ENCODE data around the gene PPP3CA.

PPP3CA gene

DNA sequence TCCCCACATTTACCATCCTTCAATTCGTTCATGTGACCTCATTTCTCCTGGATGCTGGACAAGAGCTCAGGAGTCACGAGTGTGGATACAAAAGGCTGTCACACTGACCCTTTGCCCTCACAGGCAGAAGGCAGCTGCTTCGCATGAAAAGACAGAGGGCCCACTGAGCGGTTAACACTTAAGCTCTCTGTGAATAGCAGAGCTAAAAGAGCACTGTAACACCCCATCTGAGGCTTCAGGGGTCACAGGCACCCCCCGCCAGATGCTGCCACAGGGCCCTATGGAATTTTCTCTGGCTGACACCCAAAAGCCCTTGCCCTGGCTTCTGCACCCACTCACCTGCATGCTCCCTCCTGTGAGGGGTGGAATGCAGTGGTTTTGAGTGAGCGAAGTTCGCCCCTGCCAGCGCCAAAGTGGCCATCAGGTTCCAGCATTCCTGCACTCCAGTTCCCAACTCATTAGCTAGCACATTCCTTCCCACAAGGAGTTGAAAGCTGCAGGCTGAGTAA is 360.9 kb downstream of the PPP3CA start:
- Histone ChIP-seq H4K12ac (ENCODE audit: low read depth, low read length) (no peak overlapping the region), H3K27ac (ENCODE audit: low read depth, low read length) (no peak overlapping the region), H2BK12ac (ENCODE audit: low read length) (no peak overlapping the region), H4K8ac (ENCODE audit: low read depth, low read length) (no peak overlapping the region), H3K79me2 (ENCODE audit: control insufficient read depth, insufficient read depth, low read length, poor library complexity) (no peaks in the 10 kb centered on the region), H3K18ac (ENCODE audit: low read length) (no peak overlapping the region), H2AK5ac (ENCODE audit: low read length) (no peak overlapping the region), H3K4ac (ENCODE audit: low read depth, low read length) (no peak overlapping the region), H3K36me3 (ENCODE audit: control insufficient read depth in 1 of 2, insufficient read depth in 2 of 2, low read length in 2 of 2) (no peaks in the 10 kb centered on the region), H3K4me3 (ENCODE audit: low read depth, low read length) (no peak overlapping the region), H3K4me1 (ENCODE audit: control insufficient read depth in 1 of 2, insufficient read depth in 2 of 2, low read length in 2 of 2) (no peaks in the 10 kb centered on the region), H2BK120ac (ENCODE audit: insufficient read depth, low read length, poor library complexity) (no peak overlapping the region), H3K27me3 (ENCODE audit: insufficient read depth, low read length) (no peaks in the 10 kb centered on the region), H3K9ac (ENCODE audit: low read length) (no peak overlapping the region), H3K79me1 (ENCODE audit: low read length) (no peaks in the 10 kb centered on the region), H2AFZ (ENCODE audit: insufficient read depth, low read length, poor library complexity) (no peak overlapping the region), H3K23ac (ENCODE audit: low read length) (no peak overlapping the region), H4K91ac (ENCODE audit: low read depth, low read length) (no peak overlapping the region), H3K9me3 (ENCODE audit: insufficient read depth, low read depth, low read length) (no peaks in the 10 kb centered on the region), H3K4me2 (ENCODE audit: low read length) (no peak overlapping the region), H2BK5ac (ENCODE audit: low read depth, low read length, poor library complexity) (no peak overlapping the region), H3K14ac (ENCODE audit: low read length) (no peak overlapping the region)
- peak in 1 of 2 donors; percentile 21 for DNase-seq
- no CpG with 5 or more reads among the region's 8 CpGs for WGBS (ENCODE audit: extremely low coverage, insufficient coverage, insufficient read length)

DNA sequence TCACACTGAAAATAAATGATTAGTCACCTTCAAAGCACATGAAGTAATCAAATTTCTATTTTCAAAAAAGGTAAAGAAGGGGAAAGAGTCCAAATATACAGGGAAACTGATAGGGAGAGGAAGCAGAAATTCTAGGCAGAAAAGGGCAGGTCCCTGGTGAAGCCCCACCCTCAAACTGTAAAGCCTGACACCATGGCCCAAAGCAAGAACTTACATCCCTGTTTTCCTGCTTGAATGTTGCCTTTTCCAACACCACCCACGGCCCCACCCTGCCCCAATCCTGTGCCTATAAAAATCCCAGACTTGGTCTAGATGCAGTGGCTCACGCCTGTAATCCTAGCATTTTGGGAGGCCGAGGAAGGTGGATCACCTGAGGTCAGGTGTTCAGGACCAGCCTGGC is 361.8 kb downstream of the PPP3CA start:
- no peak overlapping the region for H2BK120ac ChIP-seq (ENCODE audit: insufficient read depth, low read length, poor library complexity)
- no peak overlapping the region for H4K12ac ChIP-seq (ENCODE audit: low read depth, low read length)
- H3K14ac ChIP-seq (ENCODE audit: low read length): no peak overlapping the region
- no peak overlapping the region for H4K8ac ChIP-seq (ENCODE audit: low read depth, low read length)
- no peak overlapping the region for H2BK5ac ChIP-seq (ENCODE audit: low read depth, low read length, poor library complexity)
- H3K9me3 ChIP-seq (ENCODE audit: insufficient read depth, low read depth, low read length): no peaks in the 10 kb centered on the region
- H2AFZ ChIP-seq (ENCODE audit: insufficient read depth, low read length, poor library complexity): no peak overlapping the region
- no peak overlapping the region for H3K4me3 ChIP-seq (ENCODE audit: low read depth, low read length)
- H2BK12ac ChIP-seq (ENCODE audit: low read length): no peak overlapping the region
- no peak overlapping the region for H4K91ac ChIP-seq (ENCODE audit: low read depth, low read length)
- no peaks in the 10 kb centered on the region for H3K79me2 ChIP-seq (ENCODE audit: control insufficient read depth, insufficient read depth, low read length, poor library complexity)
- no CpG with 5 or more reads among the region's 3 CpGs for WGBS (ENCODE audit: extremely low coverage, insufficient coverage, insufficient read length)
- no peaks in the 10 kb centered on the region for H3K4me1 ChIP-seq (ENCODE audit: control insufficient read depth in 1 of 2, insufficient read depth in 2 of 2, low read length in 2 of 2)
- H2AK5ac ChIP-seq (ENCODE audit: low read length): no peak overlapping the region
- no peaks in the 10 kb centered on the region for H3K79me1 ChIP-seq (ENCODE audit: low read length)
- no peak overlapping the region for H3K27ac ChIP-seq (ENCODE audit: low read depth, low read length)
- no peak overlapping the region for H3K4ac ChIP-seq (ENCODE audit: low read depth, low read length)
- H3K4me2 ChIP-seq (ENCODE audit: low read length): no peak overlapping the region
- H3K23ac ChIP-seq (ENCODE audit: low read length): no peak overlapping the region
- no peaks in the 10 kb centered on the region for H3K36me3 ChIP-seq (ENCODE audit: control insufficient read depth in 1 of 2, insufficient read depth in 2 of 2, low read length in 2 of 2)
- no peak overlapping the region for H3K18ac ChIP-seq (ENCODE audit: low read length)
- no peak overlapping the region for H3K9ac ChIP-seq (ENCODE audit: low read length)
- no peaks in the 10 kb centered on the region for H3K27me3 ChIP-seq (ENCODE audit: insufficient read depth, low read length)
- no peak for DNase-seq

- Histone ChIP-seq H2BK12ac (ENCODE audit: low read length) (no peak overlapping the region), H3K4me2 (ENCODE audit: low read length) (no peak overlapping the region), H3K79me1 (ENCODE audit: low read length) (no peaks in the 10 kb centered on the region), H3K4me3 (ENCODE audit: low read depth, low read length) (no peak overlapping the region), H3K36me3 (ENCODE audit: control insufficient read depth in 1 of 2, insufficient read depth in 2 of 2, low read length in 2 of 2) (no peaks in the 10 kb centered on the region), H3K79me2 (ENCODE audit: control insufficient read depth, insufficient read depth, low read length, poor library complexity) (no peaks in the 10 kb centered on the region), H3K9ac (ENCODE audit: low read length) (no peak overlapping the region), H3K14ac (ENCODE audit: low read length) (no peak overlapping the region), H2BK120ac (ENCODE audit: insufficient read depth, low read length, poor library complexity) (no peak overlapping the region), H4K91ac (ENCODE audit: low read depth, low read length) (no peak overlapping the region), H2BK5ac (ENCODE audit: low read depth, low read length, poor library complexity) (no peak overlapping the region), H4K12ac (ENCODE audit: low read depth, low read length) (no peak overlapping the region), H3K4me1 (ENCODE audit: control insufficient read depth in 1 of 2, insufficient read depth in 2 of 2, low read length in 2 of 2) (no peaks in the 10 kb centered on the region), H3K4ac (ENCODE audit: low read depth, low read length) (no peak overlapping the region), H3K27ac (ENCODE audit: low read depth, low read length) (no peak overlapping the region), H3K27me3 (ENCODE audit: insufficient read depth, low read length) (no peaks in the 10 kb centered on the region), H2AK5ac (ENCODE audit: low read length) (no peak overlapping the region), H4K8ac (ENCODE audit: low read depth, low read length) (no peak overlapping the region), H3K9me3 (ENCODE audit: insufficient read depth, low read depth, low read length) (no peaks in the 10 kb centered on the region), H2AFZ (ENCODE audit: insufficient read depth, low read length, poor library complexity) (no peak overlapping the region), H3K18ac (ENCODE audit: low read length) (no peak overlapping the region), H3K23ac (ENCODE audit: low read length) (no peak overlapping the region)
- no peak for DNase-seq
Measured at GRCh38 chr4:100984901-100985300, 362.4 kb downstream of the PPP3CA start.

- H3K9ac ChIP-seq (ENCODE audit: low read length): no peak overlapping the region
- no peak overlapping the region for H4K91ac ChIP-seq (ENCODE audit: low read depth, low read length)
- H3K36me3 ChIP-seq (ENCODE audit: control insufficient read depth in 1 of 2, insufficient read depth in 2 of 2, low read length in 2 of 2): no peaks in the 10 kb centered on the region
- H4K8ac ChIP-seq (ENCODE audit: low read depth, low read length): no peak overlapping the region
- no peak overlapping the region for H4K12ac ChIP-seq (ENCODE audit: low read depth, low read length)
- H2AFZ ChIP-seq (ENCODE audit: insufficient read depth, low read length, poor library complexity): no peak overlapping the region
- H3K14ac ChIP-seq (ENCODE audit: low read length): no peak overlapping the region
- no peak overlapping the region for H3K18ac ChIP-seq (ENCODE audit: low read length)
- H3K4me3 ChIP-seq (ENCODE audit: low read depth, low read length): no peak overlapping the region
- H3K9me3 ChIP-seq (ENCODE audit: insufficient read depth, low read depth, low read length): no peaks in the 10 kb centered on the region
- H3K4ac ChIP-seq (ENCODE audit: low read depth, low read length): no peak overlapping the region
- no peaks in the 10 kb centered on the region for H3K79me2 ChIP-seq (ENCODE audit: control insufficient read depth, insufficient read depth, low read length, poor library complexity)
- no peaks in the 10 kb centered on the region for H3K4me1 ChIP-seq (ENCODE audit: control insufficient read depth in 1 of 2, insufficient read depth in 2 of 2, low read length in 2 of 2)
- H3K23ac ChIP-seq (ENCODE audit: low read length): no peak overlapping the region
- no peaks in the 10 kb centered on the region for H3K79me1 ChIP-seq (ENCODE audit: low read length)
- H2BK12ac ChIP-seq (ENCODE audit: low read length): no peak overlapping the region
- H2BK5ac ChIP-seq (ENCODE audit: low read depth, low read length, poor library complexity): no peak overlapping the region
- H3K27me3 ChIP-seq (ENCODE audit: insufficient read depth, low read length): no peaks in the 10 kb centered on the region
- no peak overlapping the region for H3K27ac ChIP-seq (ENCODE audit: low read depth, low read length)
- no peak overlapping the region for H3K4me2 ChIP-seq (ENCODE audit: low read length)
- no peak overlapping the region for H2AK5ac ChIP-seq (ENCODE audit: low read length)
- no CpG with 5 or more reads among the region's 1 CpG for WGBS (ENCODE audit: extremely low coverage, insufficient coverage, insufficient read length)
- H2BK120ac ChIP-seq (ENCODE audit: insufficient read depth, low read length, poor library complexity): no peak overlapping the region
- DNase-seq: no peak
Measured at GRCh38 chr4:100983426-100983825, 363.9 kb downstream of the PPP3CA start.
